Measurements from ENCODE around the gene ALDH1A3. TPM values are rescaled to one million over a fixed set of nuclear protein-coding genes. Genes with fewer than 3 reads are reported as not detected.
A peak's percentile ranks its signal among the peaks of the same experiment; 100 is the strongest.

The ALDH1A3 gene
- total RNA-seq, 2 experiments from 2014 or later: not detected

GRCh38 chr15:100922192-100923040, 42.8 kb downstream of the ALDH1A3 start:
- no peak for DNase-seq
- peak overlapping the region; percentile 12 for H3K4me3 Mint-ChIP-seq
- CTCF ChIA-PET: no interaction called here
- H3K27ac Mint-ChIP-seq: no peak overlapping the region
- H3K27me3 Mint-ChIP-seq: peaks cover 49% of the 10 kb centered on the region
- H3K36me3 Mint-ChIP-seq (ENCODE audit: low read depth): no peaks in the 10 kb centered on the region
- POLR2A ChIA-PET: no interaction called here
- peaks cover 18% of the 10 kb centered on the region for H3K4me1 Mint-ChIP-seq
- no peaks in the 10 kb centered on the region for H3K9me3 Mint-ChIP-seq

GRCh38 chr15:100923076-100923475, 43.4 kb downstream of the ALDH1A3 start:
- ChIA-PET POLR2A (no interaction called here), CTCF (interaction anchor here (0.8 kb wide), 1 partner anchor 85 kb away, joined by 3 read pairs; no protein-coding TSS in a partner anchor)
- H3K27ac Mint-ChIP-seq: no peak overlapping the region
- H3K27me3 Mint-ChIP-seq: peaks cover 46% of the 10 kb centered on the region
- no peak overlapping the region for H3K4me3 Mint-ChIP-seq
- no peak for DNase-seq
- H3K9me3 Mint-ChIP-seq: no peaks in the 10 kb centered on the region
- H3K36me3 Mint-ChIP-seq (ENCODE audit: low read depth): no peaks in the 10 kb centered on the region
- peaks cover 18% of the 10 kb centered on the region for H3K4me1 Mint-ChIP-seq

- Mint-ChIP-seq H3K27ac (no peak overlapping the region), H3K9me3 (no peaks in the 10 kb centered on the region), H3K4me1 (peaks cover 12% of the 10 kb centered on the region), H3K4me3 (no peak overlapping the region), H3K36me3 (ENCODE audit: low read depth) (no peaks in the 10 kb centered on the region), H3K27me3 (peaks cover 38% of the 10 kb centered on the region)
- no peak for DNase-seq
- ChIA-PET CTCF (interaction anchor here (0.8 kb wide), 1 partner anchor 84 kb away, joined by 3 read pairs; no protein-coding TSS in a partner anchor), POLR2A (no interaction called here)
Measured at GRCh38 chr15:100923902-100924301, 44.3 kb downstream of the ALDH1A3 start.

- H3K4me1 Mint-ChIP-seq: peaks cover 12% of the 10 kb centered on the region
- CTCF ChIA-PET: no interaction called here
Measured at GRCh38 chr15:100924436-100924835, 44.8 kb downstream of the ALDH1A3 start.

GRCh38 chr15:100925480-100925879, 45.8 kb downstream of the ALDH1A3 start:
- Mint-ChIP-seq H3K4me3 (no peak overlapping the region), H3K4me1 (peaks cover 11% of the 10 kb centered on the region), H3K27ac (no peak overlapping the region), H3K9me3 (no peaks in the 10 kb centered on the region), H3K27me3 (peaks cover 30% of the 10 kb centered on the region), H3K36me3 (ENCODE audit: low read depth) (no peaks in the 10 kb centered on the region)
- ChIA-PET CTCF (interaction anchor here (0.5 kb wide), 1 partner anchor 46 kb away, joined by 4 read pairs; no protein-coding TSS in a partner anchor), POLR2A (no interaction called here)
- DNase-seq: no peak

More at GRCh38 chr15:100924436-100924835, 44.8 kb downstream of the ALDH1A3 start:
- POLR2A ChIA-PET: no interaction called here
- H3K4me3 Mint-ChIP-seq: no peak overlapping the region
- no peak overlapping the region for H3K27ac Mint-ChIP-seq
- H3K36me3 Mint-ChIP-seq (ENCODE audit: low read depth): no peaks in the 10 kb centered on the region
- no peaks in the 10 kb centered on the region for H3K9me3 Mint-ChIP-seq
- no peak for DNase-seq
- peaks cover 38% of the 10 kb centered on the region for H3K27me3 Mint-ChIP-seq

- no peaks in the 10 kb centered on the region for H3K36me3 Mint-ChIP-seq (ENCODE audit: low read depth)
- peaks cover 11% of the 10 kb centered on the region for H3K4me1 Mint-ChIP-seq
- no peak overlapping the region for H3K27ac Mint-ChIP-seq
- H3K9me3 Mint-ChIP-seq: no peaks in the 10 kb centered on the region
- peaks cover 23% of the 10 kb centered on the region for H3K27me3 Mint-ChIP-seq
- ChIA-PET POLR2A (no interaction called here), CTCF (interaction anchor here (2.0 kb wide), 1 partner anchor 81 kb away, joined by 4 read pairs; no protein-coding TSS in a partner anchor)
- no peak overlapping the region for H3K4me3 Mint-ChIP-seq
- no peak for DNase-seq
Measured at GRCh38 chr15:100926258-100926657, 46.6 kb downstream of the ALDH1A3 start.

- DNase-seq: no peak
- Mint-ChIP-seq H3K9me3 (no peaks in the 10 kb centered on the region), H3K4me3 (no peak overlapping the region), H3K27ac (no peak overlapping the region), H3K4me1 (peaks cover 7% of the 10 kb centered on the region), H3K36me3 (ENCODE audit: low read depth) (no peaks in the 10 kb centered on the region), H3K27me3 (peaks cover 15% of the 10 kb centered on the region)
- CTCF ChIA-PET: interaction anchor here (1.0 to 2.6 kb wide), 4 partner anchors 9 to 80 kb away, joined by 3 to 8 read pairs (median 4); no protein-coding TSS in a partner anchor
- POLR2A ChIA-PET: no interaction called here
Measured at GRCh38 chr15:100926971-100927756, 47.5 kb downstream of the ALDH1A3 start.

GRCh38 chr15:100928632-100929280, 49.1 kb downstream of the ALDH1A3 start:
- Mint-ChIP-seq H3K9me3 (no peaks in the 10 kb centered on the region), H3K4me3 (no peak overlapping the region), H3K36me3 (ENCODE audit: low read depth) (no peaks in the 10 kb centered on the region), H3K4me1 (no peaks in the 10 kb centered on the region), H3K27me3 (peaks cover 5% of the 10 kb centered on the region), H3K27ac (no peak overlapping the region)
- CTCF ChIA-PET: interaction anchor here (2.6 kb wide), 1 partner anchor 10 kb away, joined by 8 read pairs; no protein-coding TSS in a partner anchor
- no peak for DNase-seq
- POLR2A ChIA-PET: no interaction called here

- Mint-ChIP-seq H3K27ac (no peak overlapping the region), H3K36me3 (ENCODE audit: low read depth) (no peaks in the 10 kb centered on the region), H3K27me3 (peaks cover 1% of the 10 kb centered on the region), H3K4me1 (no peaks in the 10 kb centered on the region), H3K9me3 (no peaks in the 10 kb centered on the region), H3K4me3 (no peak overlapping the region)
- ChIA-PET CTCF (interaction anchor here (1.0 to 2.6 kb wide), 2 partner anchors 11 kb away, joined by 3 to 8 read pairs; no protein-coding TSS in a partner anchor), POLR2A (no interaction called here)
- no peak for DNase-seq
Measured at GRCh38 chr15:100929641-100930042, 50.0 kb downstream of the ALDH1A3 start.

GRCh38 chr15:100930306-100930848, 50.7 kb downstream of the ALDH1A3 start:
- no peaks in the 10 kb centered on the region for H3K27me3 Mint-ChIP-seq
- POLR2A ChIA-PET: no interaction called here
- H3K4me1 Mint-ChIP-seq: no peaks in the 10 kb centered on the region
- no peaks in the 10 kb centered on the region for H3K9me3 Mint-ChIP-seq
- no peaks in the 10 kb centered on the region for H3K36me3 Mint-ChIP-seq (ENCODE audit: low read depth)
- H3K4me3 Mint-ChIP-seq: no peak overlapping the region
- no peak overlapping the region for H3K27ac Mint-ChIP-seq
- CTCF ChIA-PET: interaction anchor here (0.6 to 1.0 kb wide), 2 partner anchors 12 to 15 kb away, joined by 3 read pairs; no protein-coding TSS in a partner anchor
- DNase-seq: no peak

GRCh38 chr15:100931143-100931890, 51.7 kb downstream of the ALDH1A3 start:
- no peak for DNase-seq
- Mint-ChIP-seq H3K4me1 (no peaks in the 10 kb centered on the region), H3K9me3 (no peaks in the 10 kb centered on the region), H3K27me3 (no peaks in the 10 kb centered on the region), H3K4me3 (no peak overlapping the region), H3K27ac (no peak overlapping the region), H3K36me3 (ENCODE audit: low read depth) (no peaks in the 10 kb centered on the region)
- POLR2A ChIA-PET: no interaction called here
- CTCF ChIA-PET: interaction anchor here (0.6 kb wide), 1 partner anchor 16 kb away, joined by 3 read pairs; no protein-coding TSS in a partner anchor

Measured in activated CD4-positive, alpha-beta T cell treated with anti-CD3 and anti-CD28 coated beads, Interleukin-2, amount 10 ng/mL, durations not matched to agents 7 days and 5 days (primary cell).